HG03280 (cell line): Measurements from ENCODE around the gene GPC1.

Source experiments
- ATAC-seq: cut with Tn5 transposase; IDR thresholded peaks from one replicate; pipeline ENCODE4 v1.9.1; 2021; ENCODE audit warnings: mild to moderate bottlenecking, moderate library complexity; ENCODE audit not compliant: unreplicated experiment

GPC1 gene

GRCh38 chr2:240464514-240465241, 29.2 kb downstream of the GPC1 start:
- no peak for ATAC-seq

GRCh38 chr2:240465268-240465764, 29.9 kb downstream of the GPC1 start:
- no peak for ATAC-seq

GRCh38 chr2:240465765-240466578, 30.5 kb downstream of the GPC1 start:
- ATAC-seq = no peak

- no peak for ATAC-seq
Measured at GRCh38 chr2:240466579-240467148, 31.2 kb downstream of the GPC1 start.

- ATAC-seq = no peak
Measured at GRCh38 chr2:240467149-240467642, 31.7 kb downstream of the GPC1 start.

- ATAC-seq = no peak
Measured at GRCh38 chr2:240467659-240468302, 32.3 kb downstream of the GPC1 start.

- no peak for ATAC-seq
Measured at GRCh38 chr2:240468303-240469238, 33.1 kb downstream of the GPC1 start.

GRCh38 chr2:240469239-240469636, 33.8 kb downstream of the GPC1 start:
- no peak for ATAC-seq

GRCh38 chr2:240469740-240470139, 34.3 kb downstream of the GPC1 start:
- no peak for ATAC-seq

- ATAC-seq = no peak
Measured at GRCh38 chr2:240472078-240472790, 36.8 kb downstream of the GPC1 start.

- no peak for ATAC-seq
Measured at GRCh38 chr2:240473211-240473610, 37.7 kb downstream of the GPC1 start.

- ATAC-seq = no peak
Measured at GRCh38 chr2:240477916-240478315, 42.5 kb downstream of the GPC1 start.

GRCh38 chr2:240478346-240479110, 43.1 kb downstream of the GPC1 start:
- ATAC-seq = no peak

GRCh38 chr2:240479111-240479501, 43.6 kb downstream of the GPC1 start:
- ATAC-seq = no peak

GRCh38 chr2:240480834-240481623, 45.6 kb downstream of the GPC1 start:
- ATAC-seq = no peak

- ATAC-seq = no peak
Measured at GRCh38 chr2:240481720-240482119, 46.3 kb downstream of the GPC1 start.

GRCh38 chr2:240482141-240482540, 46.7 kb downstream of the GPC1 start:
- ATAC-seq = no peak

GRCh38 chr2:240491483-240491882, 56.0 kb downstream of the GPC1 start:
- no peak for ATAC-seq
